HEK293T (cell line): ENCODE data around the gene CREB3.

Experiments used
- CTCF ChIA-PET: fragments of 350-600 bp; formaldehyde crosslinking; extraction: SDS; loops from one replicate; lab custom pipeline; 2021; ENCODE audit warnings: antibody characterized with exemption, inconsistent platforms; lab: Yijun Ruan, JAX
- POLR2A ChIA-PET: fragments of 350-600 bp; formaldehyde crosslinking; extraction: SDS; loops from one replicate; lab custom pipeline; 2020; ENCODE audit warnings: antibody characterized with exemption, inconsistent platforms; lab: Yijun Ruan, JAX
- DNase-seq: peaks from one replicate; pipeline ENCODE4 v3.0.0; 2012; ENCODE audit warnings: mixed read lengths; ENCODE audit errors: extremely low spot score
- ARNT ChIP-seq: fragments of 450-650 bp; IDR thresholded peaks from 2 replicates; pipeline ENCODE4 v1.6.1; 2017; ENCODE audit warnings: mild to moderate bottlenecking
- BHLHE40 ChIP-seq: fragments of 450-650 bp; IDR thresholded peaks from 2 replicates; pipeline ENCODE4 v1.6.1; 2016; ENCODE audit warnings: mild to moderate bottlenecking, moderate library complexity, borderline replicate concordance
- CTBP1 ChIP-seq: fragments of 450-650 bp; IDR thresholded peaks from 2 replicates; pipeline ENCODE4 v1.6.1; 2016; ENCODE audit warnings: borderline replicate concordance
- ELF4 ChIP-seq: fragments of 450-650 bp; IDR thresholded peaks from 2 replicates; pipeline ENCODE4 v1.6.1; 2017; ENCODE audit warnings: antibody characterized with exemption
- FOXA1 ChIP-seq: fragments of 450-650 bp; IDR thresholded peaks from 2 replicates; pipeline ENCODE4 v1.6.1; 2016; ENCODE audit warnings: mild to moderate bottlenecking
- FOXK2 ChIP-seq: fragments of 450-650 bp; IDR thresholded peaks from 2 replicates; pipeline ENCODE4 v1.6.1; 2016; ENCODE audit warnings: mild to moderate bottlenecking
- FOXM1 ChIP-seq: fragments of 450-650 bp; IDR thresholded peaks from 2 replicates; pipeline ENCODE4 v1.6.1; 2017; ENCODE audit warnings: mild to moderate bottlenecking, borderline replicate concordance
- HDGF ChIP-seq: fragments of 450-650 bp; IDR thresholded peaks from 2 replicates; pipeline ENCODE4 v1.6.1; 2017; ENCODE audit warnings: antibody characterized with exemption, borderline replicate concordance
- L3MBTL2 ChIP-seq: fragments of 450-650 bp; conservative IDR thresholded peaks from 2 replicates; pipeline ENCODE4 v1.6.1; 2016; ENCODE audit warnings: mild to moderate bottlenecking
- LEF1 ChIP-seq: fragments of 450-650 bp; IDR thresholded peaks from 2 replicates; pipeline ENCODE4 v1.6.1; 2017; ENCODE audit warnings: mild to moderate bottlenecking, borderline replicate concordance
- NFRKB ChIP-seq: fragments of 450-650 bp; IDR thresholded peaks from 2 replicates; pipeline ENCODE4 v1.6.1; 2016; ENCODE audit warnings: mild to moderate bottlenecking, moderate library complexity
- PKNOX1 ChIP-seq: fragments of 450-650 bp; IDR thresholded peaks from 2 replicates; pipeline ENCODE4 v1.6.1; 2016
- SP1 ChIP-seq: fragments of 450-650 bp; IDR thresholded peaks from 2 replicates; pipeline ENCODE4 v1.6.1; 2017
- SUZ12 ChIP-seq: fragments of 450-650 bp; IDR thresholded peaks from 2 replicates; pipeline ENCODE4 v1.6.1; 2016; ENCODE audit warnings: mild to moderate bottlenecking
- TARDBP ChIP-seq: fragments of 450-650 bp; IDR thresholded peaks from 2 replicates; pipeline ENCODE4 v1.6.1; 2016
- ZNF384 ChIP-seq: fragments of 450-650 bp; IDR thresholded peaks from 2 replicates; pipeline ENCODE4 v1.6.1; 2016

The CREB3 gene

DNA sequence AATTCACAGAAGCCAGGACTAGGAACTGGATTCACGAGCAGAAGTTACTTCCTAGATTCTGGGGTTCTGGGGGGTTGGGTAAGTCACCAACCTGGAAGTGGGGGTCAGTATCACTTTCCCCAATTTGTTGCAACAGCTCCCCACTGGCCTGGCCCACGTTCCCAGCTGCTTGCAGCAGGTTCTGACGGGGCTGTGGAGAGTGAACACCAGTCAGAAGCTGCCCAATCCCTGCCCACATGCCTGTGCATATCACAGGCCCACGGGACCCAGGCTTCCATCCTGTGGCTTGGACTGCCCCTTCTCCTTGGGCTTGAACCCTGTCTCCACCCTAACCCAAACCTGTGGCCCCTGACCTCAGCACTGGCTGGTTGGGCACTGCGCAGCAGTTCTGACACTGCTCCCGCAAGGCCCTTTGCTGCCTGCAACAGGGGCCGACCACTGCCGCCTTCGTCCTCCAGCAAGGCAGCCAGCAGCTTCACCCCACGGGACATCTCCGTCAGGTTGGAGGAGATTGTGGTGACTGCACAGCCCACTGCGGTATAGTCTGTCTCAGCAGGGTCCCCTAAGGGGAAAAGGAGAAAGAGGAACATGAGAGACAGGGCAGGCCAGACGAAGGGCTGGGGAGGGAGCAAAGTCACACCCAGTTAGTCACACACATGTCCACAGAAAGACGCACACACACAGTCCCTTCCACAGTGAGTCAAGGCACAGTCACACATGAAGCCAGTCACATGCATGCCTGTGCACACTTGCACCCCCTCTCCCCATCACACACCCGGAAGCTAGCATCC is 13.6 kb upstream of the CREB3 start:
- TF ChIP-seq ZNF384: no peak
- TF ChIP-seq ELF4: no peak
- TF ChIP-seq L3MBTL2: no peak
- TF ChIP-seq HDGF: no peak
- TF ChIP-seq SUZ12: no peak
- no peak for TF ChIP-seq FOXM1
- no peak for TF ChIP-seq LEF1
- TF ChIP-seq FOXA1: no peak
- TF ChIP-seq FOXK2: no peak
- TF ChIP-seq BHLHE40: no peak
- no peak for TF ChIP-seq CTBP1
- no peak for TF ChIP-seq TARDBP
- TF ChIP-seq NFRKB: no peak
- no peak for TF ChIP-seq SP1
- TF ChIP-seq PKNOX1: no peak
- ChIA-PET POLR2A (no interaction called here), CTCF (no interaction called here)
- no peak for DNase-seq

DNA sequence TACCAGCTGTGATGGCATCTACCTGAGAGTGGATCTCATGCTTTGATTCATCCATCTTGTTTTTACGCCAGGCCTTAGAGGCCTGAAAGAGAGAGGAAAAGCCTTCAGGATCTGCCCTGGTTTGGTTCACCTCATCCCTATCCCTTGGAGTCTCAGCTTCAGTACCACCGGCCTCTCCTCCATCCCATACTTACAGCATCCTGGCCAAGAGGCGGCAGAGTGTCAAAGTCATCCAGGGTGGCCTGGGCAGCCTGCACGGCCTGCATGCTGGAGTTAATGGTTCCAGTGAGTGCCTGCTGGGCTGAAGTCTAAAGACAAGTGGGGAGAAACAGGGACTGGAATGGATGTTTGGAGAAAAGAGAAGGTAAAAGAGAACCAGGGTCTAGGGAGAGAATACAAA is 12.9 kb upstream of the CREB3 start:
- no peak for DNase-seq
- ChIA-PET POLR2A (no interaction called here), CTCF (no interaction called here)
- TF ChIP-seq HDGF (no peak), SP1 (no peak), LEF1 (no peak), CTBP1 (no peak), ZNF384 (no peak), L3MBTL2 (no peak), ARNT (no peak), TARDBP (no peak), SUZ12 (no peak), FOXK2 (no peak), BHLHE40 (no peak), NFRKB (no peak), FOXM1 (no peak), FOXA1 (no peak), ELF4 (no peak), PKNOX1 (no peak)

DNA sequence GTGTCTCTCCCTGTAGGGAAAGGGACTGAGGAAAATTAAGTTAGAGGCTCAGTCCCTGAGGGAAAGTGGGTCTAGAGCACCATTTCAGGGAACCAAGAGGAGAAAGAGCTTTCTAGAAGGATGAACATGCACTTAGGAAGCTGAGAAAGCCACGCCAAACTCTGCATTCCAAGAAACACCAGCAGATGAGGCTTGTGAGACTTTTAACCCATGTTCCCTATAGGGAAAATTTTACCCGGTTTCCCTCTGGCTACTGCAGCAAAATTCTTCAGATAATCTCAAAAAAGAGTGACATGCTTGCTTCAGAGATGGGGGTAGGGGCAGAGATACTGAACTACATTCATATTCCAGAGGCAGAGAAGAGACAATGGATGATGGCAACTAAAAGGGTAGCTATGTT is 9.0 kb upstream of the CREB3 start:
- ChIA-PET CTCF (no interaction called here), POLR2A (no interaction called here)
- TF ChIP-seq ELF4 (no peak), CTBP1 (no peak), L3MBTL2 (no peak), FOXA1 (no peak), SP1 (no peak), PKNOX1 (no peak), BHLHE40 (no peak), FOXK2 (no peak), TARDBP (no peak), NFRKB (no peak), ARNT (no peak), ZNF384 (no peak), LEF1 (no peak), FOXM1 (no peak)
- DNase-seq: no peak

- ChIA-PET POLR2A (no interaction called here), CTCF (no interaction called here)
- DNase-seq: no peak
- no peak for TF ChIP-seq HDGF
- no peak for TF ChIP-seq ARNT
- no peak for TF ChIP-seq FOXK2
- TF ChIP-seq PKNOX1: no peak
Observed at GRCh38 chr9:35723908-35724307, 8.6 kb upstream of the CREB3 start.

- ChIA-PET POLR2A (interaction anchor here (0.9 kb wide), 1 partner anchor 68 kb away, joined by 3 read pairs; the partner anchor contains the start of genes CCDC107 and RMRP), CTCF (interaction anchor here (1.6 kb wide), 1 partner anchor 29 kb away, joined by 6 read pairs; no protein-coding TSS in a partner anchor)
- no peak for DNase-seq
- TF ChIP-seq TARDBP (no peak), FOXK2 (no peak), ZNF384 (no peak), L3MBTL2 (no peak), LEF1 (no peak), CTBP1 (no peak), NFRKB (no peak), BHLHE40 (no peak), SUZ12 (no peak), PKNOX1 (no peak), FOXM1 (no peak), ARNT (no peak), SP1 (no peak), ELF4 (no peak), FOXA1 (no peak), HDGF (no peak)
Observed at GRCh38 chr9:35725362-35725761, 7.1 kb upstream of the CREB3 start.
